ENCODE results near the gene TRIP10. TPM values are rescaled to one million over a fixed set of nuclear protein-coding genes. Genes with fewer than 3 reads are reported as not detected.

The TRIP10 gene
- total and polyA plus RNA-seq, 10 of the 15 experiments (the other 5 are each of a cell fraction or from before 2014, with no cell fraction given) = 0.79 to 54.5 (median 32.5) TPM

GRCh38 chr19:6735181-6735911 is 4.1 kb upstream of the TRIP10 start:
- intact Hi-C loops (cut with micrococcal nuclease; ENCODE audit: unreplicated experiment) (no loop called here), in situ Hi-C loops (cut with MboI) (loop anchor here (5.0 kb wide), 2 partner anchors 127 to 218 kb away; no protein-coding TSS in a partner anchor)
- no peaks in the 10 kb centered on the region for H3K9me3 ChIP-seq (replicated peaks; ENCODE audit: control insufficient read depth, insufficient read depth, low read length)
- SMC1A ChIA-PET (ENCODE audit: uncharacterized antibody, unreplicated experiment) = interaction anchor here (1.0 to 4.0 kb wide), 13 partner anchors 10 to 218 kb away, joined by 3 to 37 read pairs (median 6); no protein-coding TSS in a partner anchor
- RAD21 ChIA-PET (ENCODE audit: unreplicated experiment) = interaction anchor here (0.9 to 5.1 kb wide), 8 partner anchors 54 to 219 kb away, joined by 3 to 43 read pairs (median 11); partner anchors contain the start of gene TNFSF14
- H3K27ac ChIP-seq (ENCODE audit: control insufficient read depth, insufficient read depth) = peak overlapping the region; percentile 92
- H4K20me1 ChIP-seq (ENCODE audit: control insufficient read depth, insufficient read depth) = no peaks in the 10 kb centered on the region
- H3K4me1 ChIP-seq (ENCODE audit: control insufficient read depth, insufficient read depth, low read length) = peaks cover 25% of the 10 kb centered on the region
- H2AFZ ChIP-seq (ENCODE audit: control insufficient read depth, low read depth, low read length) = no peak overlapping the region
- CTCF ChIA-PET = interaction anchor here (0.7 to 5.5 kb wide), 10 partner anchors 14 to 128 kb away, joined by 3 to 104 read pairs (median 6); partner anchors contain the start of genes C3 and VAV1
- peak overlapping the region; percentile 96; the same call in 1 of the 2 replicates for H3K9ac ChIP-seq (ENCODE audit: control insufficient read depth, insufficient read depth, low read length)
- peaks cover 29% of the 10 kb centered on the region for H3K79me2 ChIP-seq (ENCODE audit: control insufficient read depth, insufficient read depth, low read length)
- H3K4me2 ChIP-seq (ENCODE audit: control insufficient read depth, insufficient read depth) = peak overlapping the region; percentile 94
- H3K27me3 ChIP-seq (replicated peaks in 1 of 2; ENCODE audit: control insufficient read depth in 2 of 2, insufficient read depth in 2 of 2, low read length in 1 of 2) = no peaks in the 10 kb centered on the region
- POLR2A ChIA-PET = interaction anchor here (0.5 to 4.0 kb wide), 7 partner anchors 32 to 445 kb away, joined by 3 to 25 read pairs (median 3); partner anchors contain the start of genes SH2D3A and TNFSF9
- DNase-seq (ENCODE audit: low read depth, low spot score) = no peak
- peak overlapping the region; percentile 100; the same call in 1 of the 2 replicates for H3K4me3 ChIP-seq
- 91% methylated on average over 15 of the region's 15 CpGs for WGBS (ENCODE audit: insufficient coverage, insufficient replicate concordance, low lambda C conversion rate, missing lambda C conversion rate)
- FAIRE-seq = no peak
- no TSS peak for BruUV-seq (replicated peaks)
- H3K36me3 ChIP-seq (ENCODE audit: control insufficient read depth in 2 of 2, insufficient read depth in 2 of 2, low read length in 1 of 2) = no peaks in the 10 kb centered on the region; a peak in 2 of 4 replicates
- ATAC-seq = no peak
- TF ChIP-seq BCL11A (IDR thresholded peaks at IDR 0.05; ENCODE audit: low read depth, low read length) (no peak), FOXK2 (IDR thresholded peaks at IDR 0.05) (no peak), JUNB (IDR thresholded peaks at IDR 0.05) (no peak), RAD51 (IDR thresholded peaks at IDR 0.05) (no peak), PML (IDR thresholded peaks at IDR 0.05; ENCODE audit: low read length) (no peak), E2F4 (IDR thresholded peaks at IDR 0.05; ENCODE audit: low read depth, low read length) (no peak), IRF5 (IDR thresholded peaks at IDR 0.05; ENCODE audit: borderline replicate concordance) (no peak), IKZF2 (IDR thresholded peaks at IDR 0.05) (no peak), FOXM1 (IDR thresholded peaks at IDR 0.05; ENCODE audit: low read depth, low read length) (no peak), RELA (IDR thresholded peaks at IDR 0.05; ENCODE audit: borderline replicate concordance, partially characterized antibody) (no peak), SMARCA5 (IDR thresholded peaks at IDR 0.05) (no peak), ATF3 (IDR thresholded peaks at IDR 0.05; ENCODE audit: borderline replicate concordance, extremely low read depth, low read depth, low read length) (no peak), JUND (IDR thresholded peaks at IDR 0.05; ENCODE audit: low read depth, low read length) (no peak), MYC (IDR thresholded peaks at IDR 0.05; ENCODE audit: insufficient read depth, insufficient read length, insufficient replicate concordance, low read length, severe bottlenecking) (no peak)
- TF ChIP-seq, protein P1, sequence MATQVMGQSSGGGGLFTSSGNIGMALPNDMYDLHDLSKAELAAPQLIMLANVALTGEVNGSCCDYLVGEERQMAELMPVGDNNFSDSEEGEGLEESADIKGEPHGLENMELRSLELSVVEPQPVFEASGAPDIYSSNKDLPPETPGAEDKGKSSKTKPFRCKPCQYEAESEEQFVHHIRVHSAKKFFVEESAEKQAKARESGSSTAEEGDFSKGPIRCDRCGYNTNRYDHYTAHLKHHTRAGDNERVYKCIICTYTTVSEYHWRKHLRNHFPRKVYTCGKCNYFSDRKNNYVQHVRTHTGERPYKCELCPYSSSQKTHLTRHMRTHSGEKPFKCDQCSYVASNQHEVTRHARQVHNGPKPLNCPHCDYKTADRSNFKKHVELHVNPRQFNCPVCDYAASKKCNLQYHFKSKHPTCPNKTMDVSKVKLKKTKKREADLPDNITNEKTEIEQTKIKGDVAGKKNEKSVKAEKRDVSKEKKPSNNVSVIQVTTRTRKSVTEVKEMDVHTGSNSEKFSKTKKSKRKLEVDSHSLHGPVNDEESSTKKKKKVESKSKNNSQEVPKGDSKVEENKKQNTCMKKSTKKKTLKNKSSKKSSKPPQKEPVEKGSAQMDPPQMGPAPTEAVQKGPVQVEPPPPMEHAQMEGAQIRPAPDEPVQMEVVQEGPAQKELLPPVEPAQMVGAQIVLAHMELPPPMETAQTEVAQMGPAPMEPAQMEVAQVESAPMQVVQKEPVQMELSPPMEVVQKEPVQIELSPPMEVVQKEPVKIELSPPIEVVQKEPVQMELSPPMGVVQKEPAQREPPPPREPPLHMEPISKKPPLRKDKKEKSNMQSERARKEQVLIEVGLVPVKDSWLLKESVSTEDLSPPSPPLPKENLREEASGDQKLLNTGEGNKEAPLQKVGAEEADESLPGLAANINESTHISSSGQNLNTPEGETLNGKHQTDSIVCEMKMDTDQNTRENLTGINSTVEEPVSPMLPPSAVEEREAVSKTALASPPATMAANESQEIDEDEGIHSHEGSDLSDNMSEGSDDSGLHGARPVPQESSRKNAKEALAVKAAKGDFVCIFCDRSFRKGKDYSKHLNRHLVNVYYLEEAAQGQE (IDR thresholded peaks at IDR 0.05; ENCODE audit: low read depth, low read length) = no peak
- TF ChIP-seq, protein P2, sequence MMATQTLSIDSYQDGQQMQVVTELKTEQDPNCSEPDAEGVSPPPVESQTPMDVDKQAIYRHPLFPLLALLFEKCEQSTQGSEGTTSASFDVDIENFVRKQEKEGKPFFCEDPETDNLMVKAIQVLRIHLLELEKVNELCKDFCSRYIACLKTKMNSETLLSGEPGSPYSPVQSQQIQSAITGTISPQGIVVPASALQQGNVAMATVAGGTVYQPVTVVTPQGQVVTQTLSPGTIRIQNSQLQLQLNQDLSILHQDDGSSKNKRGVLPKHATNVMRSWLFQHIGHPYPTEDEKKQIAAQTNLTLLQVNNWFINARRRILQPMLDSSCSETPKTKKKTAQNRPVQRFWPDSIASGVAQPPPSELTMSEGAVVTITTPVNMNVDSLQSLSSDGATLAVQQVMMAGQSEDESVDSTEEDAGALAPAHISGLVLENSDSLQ (IDR thresholded peaks at IDR 0.05) = no peak

Data from GM12878 (cell line).